ENCODE measurements around the gene GRIK3.

Gene GRIK3

DNA sequence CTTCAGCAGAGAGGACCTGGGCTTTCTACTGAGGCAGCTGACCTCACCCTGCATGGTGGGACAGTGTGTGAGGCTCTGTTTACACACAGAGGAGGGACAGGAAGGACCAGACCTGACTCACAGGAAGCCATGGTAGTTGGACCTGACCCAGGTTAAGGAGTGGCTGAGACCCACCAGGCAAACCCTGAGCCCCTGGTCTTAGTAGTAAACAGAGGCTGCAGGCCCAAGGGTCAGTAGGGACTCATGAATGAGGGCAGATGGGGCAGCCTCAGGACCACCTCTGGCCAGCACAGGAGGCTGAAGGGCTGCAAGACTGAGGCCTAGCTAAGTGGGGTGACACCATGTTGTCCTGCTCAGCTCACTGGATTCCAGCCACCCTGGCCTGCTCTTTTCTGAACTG is 273.2 kb downstream of the GRIK3 start:
- DNase-seq (ENCODE audit: low read depth): no peak

- no peak for DNase-seq (ENCODE audit: low read depth)
Observed at GRCh38 chr1:36760081-36760480, 274.2 kb downstream of the GRIK3 start.

DNA sequence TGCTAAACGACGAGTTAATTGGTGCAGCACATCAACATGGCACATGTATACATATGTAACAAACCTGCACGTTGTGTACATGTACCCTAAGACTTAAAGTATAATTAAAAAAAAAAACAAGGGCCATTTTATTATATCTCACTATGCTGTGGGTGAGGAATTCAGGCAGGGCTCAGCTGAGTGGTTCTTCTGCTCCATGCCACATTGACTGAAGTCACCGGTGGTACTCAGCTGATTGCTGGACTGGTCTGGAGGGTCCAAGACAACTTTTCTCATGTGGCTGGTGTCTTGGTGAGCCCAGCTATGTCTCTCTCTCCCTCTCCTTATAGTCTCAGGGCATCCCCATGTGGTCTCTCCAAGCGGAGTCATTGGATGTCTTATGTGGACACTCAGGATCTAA is 275.0 kb downstream of the GRIK3 start:
- DNase-seq (ENCODE audit: low read depth): no peak

DNA sequence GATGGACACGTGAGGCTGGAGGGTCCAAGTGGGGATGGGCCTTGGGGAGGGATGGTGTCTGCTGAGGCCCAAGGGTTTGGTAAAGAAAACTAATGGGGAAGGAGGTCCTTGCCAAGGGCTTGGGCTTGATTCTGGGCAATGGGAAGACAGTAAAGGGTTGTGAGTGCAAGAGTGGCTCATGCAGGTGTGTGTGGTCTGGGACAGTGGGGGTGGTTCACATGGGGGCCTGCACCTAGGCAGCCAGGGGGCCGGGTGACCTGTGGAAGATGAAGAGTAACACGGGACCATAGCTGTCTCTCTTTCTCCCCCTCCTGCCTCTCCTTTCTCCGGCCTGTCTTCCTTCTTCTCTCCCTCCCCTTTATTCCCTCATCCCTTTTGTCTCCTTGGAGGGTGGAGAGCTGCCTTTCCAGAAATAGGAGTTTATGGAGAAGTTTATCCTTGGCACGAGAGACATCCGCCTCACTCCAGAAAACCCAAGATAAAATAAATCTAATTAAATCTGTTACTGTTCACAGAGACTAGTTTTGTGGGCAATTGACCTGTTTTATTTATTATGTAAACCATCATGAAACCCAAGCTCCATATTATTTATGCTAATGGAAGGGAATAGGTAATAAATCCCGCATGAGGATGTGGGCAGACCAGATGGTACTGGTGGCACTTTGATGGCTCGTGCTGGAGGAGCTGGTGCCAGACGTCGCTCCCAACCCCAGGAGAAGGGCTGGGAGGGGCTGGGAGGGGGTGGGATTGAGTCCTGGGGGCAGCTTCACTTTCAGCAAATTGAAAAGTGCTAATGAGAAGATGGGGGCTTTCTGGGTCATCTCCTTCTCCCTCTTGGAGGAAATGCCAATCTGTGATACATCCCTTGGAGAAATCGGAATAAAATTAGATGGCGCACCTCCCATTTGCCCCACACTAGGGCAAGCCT is 278.7 kb downstream of the GRIK3 start:
- no peak for DNase-seq (ENCODE audit: low read depth)

GRCh38 chr1:36754366-36754765 is 279.9 kb downstream of the GRIK3 start:
- no peak for DNase-seq (ENCODE audit: low read depth)

- DNase-seq (ENCODE audit: low read depth): no peak
Observed at GRCh38 chr1:36753451-36753850, 280.9 kb downstream of the GRIK3 start.

GRCh38 chr1:36752891-36753361 is 281.4 kb downstream of the GRIK3 start:
- no peak for DNase-seq (ENCODE audit: low read depth)

GRCh38 chr1:36752431-36752830 is 281.9 kb downstream of the GRIK3 start:
- no peak for DNase-seq (ENCODE audit: low read depth)

DNA sequence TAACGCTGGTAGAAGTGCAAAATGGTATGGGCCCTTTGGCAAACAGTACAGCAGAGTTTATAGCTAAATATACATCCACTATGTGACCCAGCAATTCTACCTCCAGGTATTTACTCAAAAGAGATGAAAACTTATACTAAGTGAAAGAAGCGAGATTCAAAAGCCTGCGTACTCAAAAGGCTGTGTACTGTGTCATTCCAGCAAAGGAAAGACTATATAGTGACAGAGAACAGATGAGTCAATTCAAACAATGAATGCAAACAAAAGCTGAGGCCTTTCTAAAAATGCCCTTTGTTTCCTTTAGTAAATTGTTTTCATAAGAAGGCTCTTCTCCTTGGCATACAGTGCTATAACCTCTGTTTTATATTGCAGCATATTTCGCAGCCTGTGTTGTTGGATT is 282.8 kb downstream of the GRIK3 start:
- DNase-seq (ENCODE audit: low read depth): no peak

GRCh38 chr1:36748466-36748865 is 285.8 kb downstream of the GRIK3 start:
- DNase-seq (ENCODE audit: low read depth): no peak
